Gastroesophageal sphincter (tissue), 3 donors: Measurements from ENCODE around the gene ACP4.

Source experiments
- EP300 ChIP-seq: sonication (generic); formaldehyde crosslinking; IDR thresholded peaks from one replicate; pipeline ENCODE4 v1.6.1; 2017; ENCODE audit warnings: antibody characterized with exemption, mild to moderate bottlenecking
- POLR2A ChIP-seq, 2 donors: fragments of 450-650 bp; IDR thresholded peaks; one replicate each; pipeline ENCODE4 v1.6.1; 2017; ENCODE audit warnings: antibody characterized with exemption in 2 of 2, mild to moderate bottlenecking in 2 of 2, moderate library complexity in 1 of 2
- TF ChIP-seq, protein P1 (sequence below), 4 experiments: fragments of 200-600 bp in 2 of 4; fragments of 450-650 bp in 2 of 4; sonication (generic) in 1 of 4; IDR thresholded peaks; one replicate each; pipeline ENCODE4 v1.5.1; 2017 to 2019; ENCODE audit warnings: antibody characterized with exemption in 4 of 4, mild to moderate bottlenecking in 2 of 4, moderate library complexity in 2 of 4

DNA sequence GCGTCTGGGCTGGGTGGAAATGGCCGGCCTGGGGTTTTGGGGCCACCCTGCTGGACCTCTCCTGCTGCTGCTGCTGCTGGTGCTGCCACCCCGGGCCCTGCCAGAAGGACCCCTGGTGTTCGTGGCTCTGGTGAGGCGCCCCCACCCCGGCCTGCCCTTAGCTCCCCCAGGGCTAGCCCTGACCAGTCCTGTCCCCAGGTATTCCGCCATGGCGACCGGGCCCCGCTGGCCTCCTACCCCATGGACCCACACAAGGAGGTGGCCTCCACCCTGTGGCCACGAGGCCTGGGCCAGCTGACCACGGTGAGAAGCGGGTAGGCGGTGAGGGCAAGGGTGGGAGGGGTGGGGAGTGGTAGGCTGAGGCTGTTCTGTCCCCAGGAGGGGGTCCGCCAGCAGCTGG, at the start of gene ACP4:
- no peak for TF ChIP-seq EP300
- TF ChIP-seq, protein P1, sequence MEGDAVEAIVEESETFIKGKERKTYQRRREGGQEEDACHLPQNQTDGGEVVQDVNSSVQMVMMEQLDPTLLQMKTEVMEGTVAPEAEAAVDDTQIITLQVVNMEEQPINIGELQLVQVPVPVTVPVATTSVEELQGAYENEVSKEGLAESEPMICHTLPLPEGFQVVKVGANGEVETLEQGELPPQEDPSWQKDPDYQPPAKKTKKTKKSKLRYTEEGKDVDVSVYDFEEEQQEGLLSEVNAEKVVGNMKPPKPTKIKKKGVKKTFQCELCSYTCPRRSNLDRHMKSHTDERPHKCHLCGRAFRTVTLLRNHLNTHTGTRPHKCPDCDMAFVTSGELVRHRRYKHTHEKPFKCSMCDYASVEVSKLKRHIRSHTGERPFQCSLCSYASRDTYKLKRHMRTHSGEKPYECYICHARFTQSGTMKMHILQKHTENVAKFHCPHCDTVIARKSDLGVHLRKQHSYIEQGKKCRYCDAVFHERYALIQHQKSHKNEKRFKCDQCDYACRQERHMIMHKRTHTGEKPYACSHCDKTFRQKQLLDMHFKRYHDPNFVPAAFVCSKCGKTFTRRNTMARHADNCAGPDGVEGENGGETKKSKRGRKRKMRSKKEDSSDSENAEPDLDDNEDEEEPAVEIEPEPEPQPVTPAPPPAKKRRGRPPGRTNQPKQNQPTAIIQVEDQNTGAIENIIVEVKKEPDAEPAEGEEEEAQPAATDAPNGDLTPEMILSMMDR (IDR thresholded peaks at IDR 0.05) = no peak
- TF ChIP-seq POLR2A (IDR thresholded peaks at IDR 0.05) = no peak
